Heart right ventricle (tissue), 16 donors: ENCODE results near the gene MCM3AP. TPM values are rescaled to one million over a fixed set of nuclear protein-coding genes. Genes with fewer than 3 reads are reported as not detected.

Experiments used
- ATAC-seq, 8 donors: fragments of 200-7000 bp; cut with Tn5 transposase; one replicate each; pipeline ENCODE4 v1.9.1; 2020; ENCODE audit warnings: mild to moderate bottlenecking in 8 of 8, moderate library complexity in 8 of 8, moderate number of reproducible peaks in 1 of 8
- DNase-seq, 2 donors: peaks; one replicate each; pipeline ENCODE4 v3.0.0-alpha.2; 2020
- H3K27ac ChIP-seq, 10 donors: fragments of 200-600 bp; sonication (generic) in 2 of 10; one replicate each; pipeline versions ENCODE4 v1.5.0 to v1.8.0; 2020 to 2022; ENCODE audit warnings: mild to moderate bottlenecking in 3 of 10
- H3K27me3 ChIP-seq, 7 donors: fragments of 200-600 bp; one replicate each; pipeline ENCODE4 v1.8.0; 2021 to 2022; ENCODE audit warnings: mild to moderate bottlenecking in 2 of 7
- H3K36me3 ChIP-seq, 9 donors: fragments of 200-600 bp; sonication (generic) in 1 of 9; one replicate each; pipeline versions ENCODE4 v1.5.0 to v1.8.0; 2020 to 2022; ENCODE audit warnings: mild to moderate bottlenecking in 2 of 9
- H3K4me1 ChIP-seq, 9 donors: fragments of 200-600 bp; sonication (generic) in 1 of 9; one replicate each; pipeline versions ENCODE4 v1.5.0 to v1.8.0; 2020 to 2022; ENCODE audit warnings: mild to moderate bottlenecking in 4 of 9
- H3K4me3 ChIP-seq, 10 donors: fragments of 200-600 bp; sonication (generic) in 2 of 10; one replicate each; pipeline versions ENCODE4 v1.5.0 to v1.8.0; 2020 to 2022; ENCODE audit warnings: mild to moderate bottlenecking in 7 of 10, moderate library complexity in 2 of 10
- H3K9me3 ChIP-seq, 11 donors: fragments of 200-600 bp in 10 of 11; sonication (generic) in 2 of 11; one replicate each; pipeline versions ENCODE4 v1.5.0 to v1.8.0; 2013 to 2022; ENCODE audit warnings: mild to moderate bottlenecking in 2 of 11, control low read depth in 1 of 11, moderate library complexity in 1 of 11
- CTCF ChIP-seq, 9 donors: fragments of 200-600 bp; sonication (generic) in 2 of 9; IDR thresholded peaks; one replicate each; pipeline versions ENCODE4 v1.5.0 to v1.8.0; 2021 to 2022; ENCODE audit warnings: antibody characterized with exemption in 9 of 9, mild to moderate bottlenecking in 5 of 9, moderate library complexity in 1 of 9
- WGBS, 2 donors: extraction: QIAGEN DNeasy Blood & Tissue Kit; methylation state at CpG; one replicate each; pipeline ENCODE4 v1.1.7; 2013; ENCODE audit warnings: inconsistent platforms in 1 of 2; 5-methylcytosine and 5-hydroxymethylcytosine counted together
- intact Hi-C, 10 donors: fragments of 100-400 bp; cut with DNase I; formaldehyde crosslinking; loops; one replicate each; pipeline versions ENCODE4 v1.11.1 to v1.14.2; 2022
- polyA plus RNA-seq, 2 donors: library from polyadenylated mRNA; stranded (reverse); fragments of 200-250 nt; gene quantifications; one replicate each; pipeline ENCODE4 v1.2.3, GENCODE V29; 2013
- total RNA-seq, 10 donors: library from RNA; stranded (reverse); fragmentation: NEBNext Ultra II Directional in 3 of 10; extraction: Animal tissue kit (Norgen Biotek cat#: 25700) in 3 of 10; gene quantifications; one replicate each; pipeline versions ENCODE4 v1.2.1 to v1.2.4, GENCODE V29; 2021 to 2023
- donor health status: Arrhythmogenic right ventricular cardiomyopathy.
- donor health status: ischemic (EF 13 %, LVEDD 7.1; RV severe dilation, severe dysfunction).
- donor health status: healthy with polysubstance abuse.
- donor health status: DM: no; HTN: yes; CAD: no.
- donor health status: DM: no; HTN: no; CAD: no.
- donor health status: ischemic (EF 25% LVEDD 6.9; RV normal size, moderate dysfunction).
- donor health status: ischemic (EF 25% LVEDD 5.7; RV mildly dilated, moderate dysfunction).
- donor health status: healthy.
- donor health status: DM: yes; HTN: yes; CAD: no.
- donor health status: Ischemic cardiomyopathy.
- donor health status: ischemic (EF 35%, LVEDD 5.7; RV mildly dilated, moderate dysfunction).
- donor health status: nonischemic (EF 11% LVEDD 7.7; RV severe dilation, severe dysfunction).
- donor health status: DM: yes; HTN: yes; CAD: no.
- donor health status: PGD.
- donor health status: ischemic (EF 29% LVEDD 5.4; RV normal size, mild dysfunction).
- donor health status: nonischemic (EF 23%, LVEDD 6.1; RV moderate dilation, normal function).

The MCM3AP gene
- total and polyA plus RNA-seq, 12 donors: 31.0 to 68.4 (median 52.0) TPM

- H3K27me3 ChIP-seq: no peaks in the 10 kb centered on the region
- TF ChIP-seq CTCF (IDR thresholded peaks at IDR 0.05): peak in 4 of 9 donors; percentile 25 to 49 (median 40)
- H3K27ac ChIP-seq: peak overlapping the region; percentile 92 to 99 (median 97)
- peaks cover 0 to 30% (median 7%) of the 10 kb centered on the region in 9 donors for H3K36me3 ChIP-seq
- DNase-seq (peak; percentile 84 to 91), ATAC-seq (peak; percentile 80 to 94 (median 91))
- intact Hi-C loops: loop anchor here in 5 of 10 donors (1.0 to 10.0 kb wide), 5 partner anchors 37 to 140 kb away; partner anchors contain the start of genes YBEY (in 3 of the 5), MCM3AP (in 1 of the 5) and SPATC1L (in 1 of the 5)
- H3K4me1 ChIP-seq: peaks cover 6 to 45% (median 28%) of the 10 kb centered on the region in 9 donors
- WGBS, 2 donors: 0 to 1% methylated on average over 90 to 98 of the region's 98 CpGs
- peak overlapping the region; percentile 81 to 100 (median 92) for H3K4me3 ChIP-seq
- no peaks in the 10 kb centered on the region for H3K9me3 ChIP-seq
Observed at GRCh38 chr21:46324390-46325072, 39.1 kb upstream of the MCM3AP start.

GRCh38 chr21:46323710-46324389 lies 38.4 kb upstream of the MCM3AP start, which contains the start of the genes C21orf58 and PCNT:
C21orf58 (minus strand) TSS chr21:46323870; CDS start chr21:46322738, 1,132 bp downstream.
PCNT (plus strand) TSS chr21:46324156; CDS start chr21:46324229, 73 bp downstream.
- no peak for TF ChIP-seq CTCF (IDR thresholded peaks at IDR 0.05)
- WGBS, 2 donors: 0% methylated on average over 69 to 76 of the region's 76 CpGs
- peak within 1 kb of the TSS; percentile 92 to 99 (median 97) for H3K27ac ChIP-seq
- DNase-seq (peak; percentile 97 to 98), ATAC-seq (peak; percentile 94 to 98 (median 96))
- intact Hi-C loops: loop anchor here in 5 of 10 donors (1.0 to 10.0 kb wide), 5 partner anchors 37 to 139 kb away; partner anchors contain the start of genes YBEY (in 4 of the 5), MCM3AP (in 1 of the 5) and SPATC1L (in 1 of the 5)
- peaks cover 0 to 25% (median 5%) of the 10 kb centered on the region in 9 donors for H3K36me3 ChIP-seq
- H3K9me3 ChIP-seq: no peaks in the 10 kb centered on the region
- H3K4me3 ChIP-seq: peak within 1 kb of the TSS; percentile 81 to 100 (median 92)
- peaks cover 6 to 46% (median 28%) of the 10 kb centered on the region in 9 donors for H3K4me1 ChIP-seq
- H3K27me3 ChIP-seq: no peaks in the 10 kb centered on the region

- DNase-seq (no peak), ATAC-seq (no peak)
- WGBS, 2 donors: 0 to 1% methylated on average over 34 of the region's 34 CpGs
- H3K4me1 ChIP-seq: peaks cover 6 to 46% (median 28%) of the 10 kb centered on the region in 9 donors
- H3K27ac ChIP-seq: peak overlapping the region in 6 of 10 donors; percentile 21 to 98 (median 74)
- H3K4me3 ChIP-seq: peak overlapping the region; percentile 81 to 100 (median 92)
- no peaks in the 10 kb centered on the region for H3K27me3 ChIP-seq
- intact Hi-C loops: loop anchor here in 3 of 10 donors (2.0 to 10.0 kb wide), 4 partner anchors 36 to 138 kb away; partner anchors contain the start of genes YBEY (in 2 of the 3), MCM3AP (in 1 of the 3) and SPATC1L (in 1 of the 3)
- no peaks in the 10 kb centered on the region for H3K9me3 ChIP-seq
- TF ChIP-seq CTCF (IDR thresholded peaks at IDR 0.05): no peak
- peaks cover 0 to 19% (median 3%) of the 10 kb centered on the region in 9 donors for H3K36me3 ChIP-seq
Observed at GRCh38 chr21:46323227-46323709, 37.9 kb upstream of the MCM3AP start.
